Vagina (tissue), 2 donors: ENCODE measurements around the gene GLRX5.

Experiments used
- POLR2AphosphoS5 ChIP-seq, 2 donors: sonication (generic); formaldehyde crosslinking; IDR thresholded peaks; one replicate each; pipeline ENCODE4 v1.9.0; 2017; ENCODE audit warnings: antibody characterized with exemption in 2 of 2, mild to moderate bottlenecking in 2 of 2, low read depth in 1 of 2; ENCODE audit not compliant: insufficient read depth in 1 of 2
- TF ChIP-seq, protein P1 (sequence below), 3 experiments: fragments of 450-650 bp in 2 of 3; fragments of 200-600 bp in 1 of 3; sonication (generic) in 1 of 3; IDR thresholded peaks; one replicate each; pipeline ENCODE4 v1.5.1; 2017 to 2019; ENCODE audit warnings: antibody characterized with exemption in 3 of 3, mild to moderate bottlenecking in 2 of 3, moderate library complexity in 2 of 3

DNA sequence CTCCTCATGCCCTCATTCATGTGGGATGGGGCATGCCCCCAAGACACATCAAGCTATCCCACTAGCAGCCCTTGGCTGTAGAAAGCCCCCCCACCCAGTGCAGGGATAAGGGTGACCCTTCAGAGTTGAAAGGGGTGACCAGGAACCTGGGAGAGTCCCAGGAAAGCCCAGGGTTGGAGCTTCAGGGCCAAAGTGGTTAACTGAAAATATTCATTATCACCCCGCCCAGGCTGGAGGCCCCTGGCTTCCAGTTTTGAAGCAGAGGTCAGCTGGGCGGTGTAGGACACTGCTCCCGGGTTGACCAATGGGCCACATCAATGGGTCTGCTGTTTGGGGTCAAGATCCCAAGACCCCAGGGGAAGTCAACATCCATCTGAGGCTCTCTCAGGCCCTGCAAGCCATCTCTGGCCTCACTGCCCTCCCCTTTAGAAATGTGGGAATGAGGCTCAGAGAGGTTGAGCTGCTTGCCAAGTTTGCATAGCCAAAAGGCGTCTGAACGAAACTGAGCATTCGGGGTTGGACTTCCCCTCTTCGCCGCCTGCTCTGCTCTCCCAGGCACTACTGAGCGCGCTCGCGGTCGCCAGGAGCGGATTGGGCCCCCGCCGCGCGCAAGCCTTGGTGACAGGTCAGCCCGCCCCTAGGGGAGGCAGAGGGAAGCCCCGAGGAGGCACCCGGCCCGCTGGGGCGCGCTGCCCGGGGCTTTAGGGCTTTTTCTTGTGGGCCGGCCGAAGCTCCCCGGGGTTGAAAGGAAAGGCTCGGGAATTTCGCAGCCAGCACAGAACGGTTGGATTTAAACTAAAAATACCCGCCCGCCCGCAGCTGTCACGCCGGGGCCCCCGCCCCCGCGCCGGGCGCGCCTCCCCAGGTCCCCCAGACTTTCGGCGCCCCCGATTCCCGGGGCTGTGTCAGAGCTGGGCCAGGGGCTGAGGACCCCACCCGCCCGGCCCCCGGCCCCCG lies 19.0 kb upstream of the GLRX5 start:
- TF ChIP-seq, protein P1, sequence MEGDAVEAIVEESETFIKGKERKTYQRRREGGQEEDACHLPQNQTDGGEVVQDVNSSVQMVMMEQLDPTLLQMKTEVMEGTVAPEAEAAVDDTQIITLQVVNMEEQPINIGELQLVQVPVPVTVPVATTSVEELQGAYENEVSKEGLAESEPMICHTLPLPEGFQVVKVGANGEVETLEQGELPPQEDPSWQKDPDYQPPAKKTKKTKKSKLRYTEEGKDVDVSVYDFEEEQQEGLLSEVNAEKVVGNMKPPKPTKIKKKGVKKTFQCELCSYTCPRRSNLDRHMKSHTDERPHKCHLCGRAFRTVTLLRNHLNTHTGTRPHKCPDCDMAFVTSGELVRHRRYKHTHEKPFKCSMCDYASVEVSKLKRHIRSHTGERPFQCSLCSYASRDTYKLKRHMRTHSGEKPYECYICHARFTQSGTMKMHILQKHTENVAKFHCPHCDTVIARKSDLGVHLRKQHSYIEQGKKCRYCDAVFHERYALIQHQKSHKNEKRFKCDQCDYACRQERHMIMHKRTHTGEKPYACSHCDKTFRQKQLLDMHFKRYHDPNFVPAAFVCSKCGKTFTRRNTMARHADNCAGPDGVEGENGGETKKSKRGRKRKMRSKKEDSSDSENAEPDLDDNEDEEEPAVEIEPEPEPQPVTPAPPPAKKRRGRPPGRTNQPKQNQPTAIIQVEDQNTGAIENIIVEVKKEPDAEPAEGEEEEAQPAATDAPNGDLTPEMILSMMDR (IDR thresholded peaks at IDR 0.05): peak in 1 of 3 experiments; percentile 31
- peak in 1 of 2 donors; percentile 12 for TF ChIP-seq POLR2AphosphoS5 (IDR thresholded peaks at IDR 0.05; ENCODE audit: insufficient read depth in 1 of 2, low read depth in 1 of 2)
